Measurements from ENCODE around the gene TMC1.

Gene TMC1

DNA sequence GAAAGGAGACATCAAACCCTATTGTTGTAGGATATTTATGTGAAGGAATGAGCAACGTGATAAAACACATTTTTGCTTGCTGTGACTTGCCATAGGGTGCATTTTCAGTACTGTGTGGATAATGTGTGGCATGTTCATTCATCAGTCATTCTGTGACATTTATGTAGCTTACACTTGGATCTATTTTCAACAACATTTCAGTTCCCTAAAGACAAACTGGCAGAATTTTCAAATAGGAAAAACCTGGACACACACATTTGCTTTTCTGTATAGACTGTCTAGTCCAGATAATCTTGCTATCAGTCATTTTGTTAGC, 127.7 kb downstream of the TMC1 start:
- ATAC-seq (replicated peaks; ENCODE audit: extremely low read depth, poor library complexity, severe bottlenecking) (no peak), DNase-seq (ENCODE audit: low spot score in 2 of 2) (no peak)
- H3K27ac Mint-ChIP-seq (ENCODE audit: low read depth), result no peak overlapping the region
- H3K27me3 Mint-ChIP-seq, result peaks cover 11% of the 10 kb centered on the region
- no peaks in the 10 kb centered on the region for H3K9me3 Mint-ChIP-seq
- no peaks in the 10 kb centered on the region for H3K4me1 Mint-ChIP-seq
- no peaks in the 10 kb centered on the region for H3K36me3 Mint-ChIP-seq (ENCODE audit: insufficient read depth)
- H3K4me3 Mint-ChIP-seq, result no peak overlapping the region

DNA sequence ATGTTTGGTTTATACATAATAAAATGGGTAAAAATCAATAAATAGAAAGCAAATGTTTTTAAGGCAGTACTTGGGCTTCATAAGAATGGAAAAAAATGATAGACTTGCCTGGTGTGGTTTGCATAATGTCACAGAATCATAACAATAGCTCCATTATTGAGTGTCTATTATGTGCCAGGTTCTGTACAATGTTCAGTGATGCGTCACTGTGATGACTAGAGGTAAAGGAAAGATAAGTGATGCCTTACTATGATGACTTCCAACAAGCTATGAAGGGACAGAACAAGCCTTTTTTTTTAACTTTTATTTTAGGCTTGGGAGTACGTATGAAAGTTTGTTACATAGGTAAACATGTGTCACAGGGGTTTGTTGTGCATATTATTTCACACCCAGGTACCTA, 128.8 kb downstream of the TMC1 start:
- Mint-ChIP-seq H3K9me3 (no peaks in the 10 kb centered on the region), H3K4me3 (no peak overlapping the region), H3K36me3 (ENCODE audit: insufficient read depth) (no peaks in the 10 kb centered on the region), H3K4me1 (no peaks in the 10 kb centered on the region), H3K27me3 (peaks cover 11% of the 10 kb centered on the region), H3K27ac (ENCODE audit: low read depth) (no peak overlapping the region)
- ATAC-seq (replicated peaks; ENCODE audit: extremely low read depth, poor library complexity, severe bottlenecking) (no peak), DNase-seq (ENCODE audit: low spot score in 2 of 2) (no peak)

DNA sequence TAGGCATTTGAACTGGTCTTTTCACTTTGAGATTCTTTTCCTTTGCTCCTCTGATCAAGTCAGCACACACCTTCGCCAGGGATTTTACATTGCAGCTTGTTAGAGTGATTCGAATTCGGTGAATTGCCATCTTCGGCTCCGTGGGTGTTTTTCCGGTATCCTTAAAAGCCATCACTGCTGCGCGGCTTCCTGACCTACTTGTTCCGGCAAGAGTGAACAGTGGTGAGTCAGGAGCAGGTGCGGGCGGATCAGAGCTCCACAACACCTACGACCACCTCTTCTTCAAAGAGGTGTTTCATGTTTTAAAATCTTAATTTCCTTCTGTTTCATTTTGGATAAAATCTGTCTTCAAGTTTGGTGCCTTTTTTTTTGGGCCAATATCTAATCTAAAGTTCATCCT, 134.6 kb downstream of the TMC1 start:
- H3K36me3 Mint-ChIP-seq (ENCODE audit: insufficient read depth), result no peaks in the 10 kb centered on the region

DNA sequence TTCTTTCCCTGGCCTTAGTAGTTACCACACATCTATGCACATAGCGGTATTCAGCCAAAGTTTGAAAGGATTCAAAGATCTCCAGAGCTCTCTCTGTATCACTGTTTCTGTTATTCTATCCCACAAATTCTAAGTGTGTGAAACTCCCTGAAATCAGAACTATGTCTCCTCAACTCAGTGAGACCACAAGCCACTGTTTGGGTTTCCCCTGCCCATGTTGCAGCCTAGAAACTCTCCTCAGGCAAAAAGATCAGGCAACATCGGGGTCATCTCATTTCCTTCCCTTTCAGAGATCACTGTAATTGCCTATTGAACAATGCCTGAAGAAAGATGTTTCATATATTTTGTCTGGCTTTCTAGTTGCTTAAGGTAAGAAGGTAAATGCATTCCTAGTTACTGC, 135.6 kb downstream of the TMC1 start:
- H3K27ac Mint-ChIP-seq (ENCODE audit: low read depth), result no peak overlapping the region
- H3K36me3 Mint-ChIP-seq (ENCODE audit: insufficient read depth), result no peaks in the 10 kb centered on the region
- ATAC-seq (replicated peaks; ENCODE audit: extremely low read depth, poor library complexity, severe bottlenecking) (no peak), DNase-seq (ENCODE audit: low spot score in 2 of 2) (no peak)
- no peaks in the 10 kb centered on the region for H3K9me3 Mint-ChIP-seq
- H3K27me3 Mint-ChIP-seq, result peaks cover 20% of the 10 kb centered on the region
- no peaks in the 10 kb centered on the region for H3K4me1 Mint-ChIP-seq
- H3K4me3 Mint-ChIP-seq, result no peak overlapping the region

More for the DNA sequence above, 134.6 kb downstream of the TMC1 start:
- peaks cover 30% of the 10 kb centered on the region for H3K27me3 Mint-ChIP-seq
- no peak overlapping the region for H3K27ac Mint-ChIP-seq (ENCODE audit: low read depth)
- H3K4me1 Mint-ChIP-seq, result no peaks in the 10 kb centered on the region
- no peak for ATAC-seq (replicated peaks; ENCODE audit: extremely low read depth, poor library complexity, severe bottlenecking)
- DNase-seq (ENCODE audit: low spot score in 2 of 2), result no peak
- H3K9me3 Mint-ChIP-seq, result no peaks in the 10 kb centered on the region
- H3K4me3 Mint-ChIP-seq, result no peak overlapping the region

DNA sequence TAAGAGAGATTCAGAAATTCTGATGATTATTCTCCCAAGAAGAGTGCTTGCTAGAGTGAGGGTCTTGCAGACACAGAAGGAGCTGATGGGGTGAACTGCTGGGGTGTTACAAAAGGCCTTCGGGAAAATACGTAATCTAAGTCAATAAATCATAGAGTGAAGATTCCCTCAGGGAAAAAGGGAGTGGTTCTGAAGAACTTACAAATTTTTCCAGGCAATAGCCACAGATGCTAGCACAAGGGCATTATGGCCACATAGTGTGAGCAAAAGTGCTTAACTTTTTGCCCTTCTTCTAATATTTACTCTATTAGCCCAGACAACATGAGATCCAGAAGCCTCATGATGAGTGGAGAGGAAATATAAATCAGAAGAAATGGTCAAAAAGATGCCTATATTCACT, 137.3 kb downstream of the TMC1 start:
- DNase-seq (ENCODE audit: low spot score in 2 of 2) (no peak), ATAC-seq (replicated peaks; ENCODE audit: extremely low read depth, poor library complexity, severe bottlenecking) (no peak)
- Mint-ChIP-seq H3K9me3 (no peaks in the 10 kb centered on the region), H3K4me1 (no peaks in the 10 kb centered on the region), H3K4me3 (no peak overlapping the region), H3K27me3 (peaks cover 19% of the 10 kb centered on the region), H3K27ac (ENCODE audit: low read depth) (no peak overlapping the region), H3K36me3 (ENCODE audit: insufficient read depth) (no peaks in the 10 kb centered on the region)

DNA sequence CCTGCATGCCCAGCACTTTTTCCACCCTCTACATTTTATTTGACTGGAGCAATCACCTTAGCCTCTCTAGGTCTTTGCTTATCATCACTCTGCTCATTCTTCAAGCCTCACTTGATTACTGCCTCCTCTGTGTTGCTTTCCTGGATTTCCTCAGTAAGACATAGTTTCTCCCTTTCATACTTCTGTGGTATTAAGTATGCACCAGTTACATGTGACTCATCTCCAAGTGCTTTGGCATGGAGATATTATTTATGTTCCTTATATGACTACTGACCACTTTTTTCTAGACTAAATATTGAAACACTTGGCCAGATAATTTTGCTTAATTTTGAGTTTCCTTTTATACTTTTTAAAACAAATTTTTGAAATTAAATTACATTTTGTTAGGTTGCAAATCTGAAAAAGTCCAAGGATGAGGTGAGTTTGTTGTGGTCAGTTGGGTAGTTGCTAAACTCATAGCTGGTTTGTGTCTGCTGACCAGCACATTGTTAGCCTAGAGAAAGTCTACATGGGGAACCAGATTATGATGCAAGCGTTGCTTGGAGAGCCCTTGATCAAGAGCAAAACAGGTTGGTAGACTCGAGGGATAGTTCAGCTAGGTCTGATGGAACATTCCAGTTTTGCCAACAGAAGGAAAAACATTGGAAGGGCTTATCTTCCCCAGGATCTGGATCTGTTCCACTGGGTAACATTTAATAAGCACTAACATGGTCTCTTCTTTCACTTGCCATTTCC, 140.2 kb downstream of the TMC1 start:
- H3K4me3 Mint-ChIP-seq, result no peak overlapping the region
- H3K36me3 Mint-ChIP-seq (ENCODE audit: insufficient read depth), result no peaks in the 10 kb centered on the region
- no peak for ATAC-seq (replicated peaks; ENCODE audit: extremely low read depth, poor library complexity, severe bottlenecking)
- no peak for DNase-seq (ENCODE audit: low spot score in 2 of 2)
- H3K27ac Mint-ChIP-seq (ENCODE audit: low read depth), result no peak overlapping the region
- no peaks in the 10 kb centered on the region for H3K4me1 Mint-ChIP-seq
- no peaks in the 10 kb centered on the region for H3K9me3 Mint-ChIP-seq
- H3K27me3 Mint-ChIP-seq, result peaks cover 19% of the 10 kb centered on the region

DNA sequence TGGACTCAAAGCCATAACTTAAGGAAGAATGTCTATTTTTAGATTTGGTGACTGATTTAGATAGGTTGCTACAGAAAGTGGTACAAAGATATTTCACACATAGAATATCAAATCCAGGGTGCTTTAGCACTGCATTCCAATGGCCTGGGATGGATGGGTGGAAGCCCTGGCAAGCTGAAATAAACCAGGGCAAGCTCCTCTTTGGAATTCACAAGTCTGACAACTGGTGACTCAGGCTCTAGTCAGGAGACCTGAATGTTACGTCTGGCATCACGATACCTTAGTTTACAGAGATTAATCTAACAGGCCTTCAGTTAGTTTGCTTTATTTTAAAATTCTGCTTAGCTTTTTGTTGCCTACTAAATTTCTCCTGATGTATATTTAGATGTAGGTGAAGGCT, 144.0 kb downstream of the TMC1 start:
- H3K27ac Mint-ChIP-seq (ENCODE audit: low read depth), result no peak overlapping the region
- no peak for DNase-seq (ENCODE audit: low spot score in 2 of 2)
- no peak overlapping the region for H3K4me3 Mint-ChIP-seq
- no peak for ATAC-seq (replicated peaks; ENCODE audit: extremely low read depth, poor library complexity, severe bottlenecking)
- H3K36me3 Mint-ChIP-seq (ENCODE audit: insufficient read depth), result no peaks in the 10 kb centered on the region
- H3K27me3 Mint-ChIP-seq, result peaks cover 17% of the 10 kb centered on the region
- H3K9me3 Mint-ChIP-seq, result no peaks in the 10 kb centered on the region
- no peaks in the 10 kb centered on the region for H3K4me1 Mint-ChIP-seq

DNA sequence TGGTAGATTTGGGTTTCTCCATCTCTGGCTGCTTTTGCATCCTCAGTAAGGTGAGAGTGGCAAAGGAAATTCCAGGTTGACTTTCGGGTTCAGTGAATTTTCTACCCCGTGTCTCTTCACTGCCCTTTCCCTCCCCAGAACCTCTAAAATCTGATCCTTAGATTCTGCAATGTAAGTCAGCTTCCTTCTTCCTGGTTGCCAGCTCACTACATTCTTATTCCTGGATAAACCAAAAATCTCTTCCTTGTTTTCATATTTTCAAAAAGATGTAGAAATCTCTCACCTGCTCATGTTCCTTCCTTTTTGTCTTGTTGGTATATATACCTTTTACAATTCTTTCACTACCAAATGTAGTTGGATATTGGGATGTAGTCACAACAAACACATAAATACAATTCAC, 145.8 kb downstream of the TMC1 start:
- DNase-seq (ENCODE audit: low spot score in 2 of 2), result no peak
- H3K9me3 Mint-ChIP-seq, result no peaks in the 10 kb centered on the region
- no peak overlapping the region for H3K4me3 Mint-ChIP-seq
- ATAC-seq (replicated peaks; ENCODE audit: extremely low read depth, poor library complexity, severe bottlenecking), result no peak
- peaks cover 17% of the 10 kb centered on the region for H3K27me3 Mint-ChIP-seq
- no peaks in the 10 kb centered on the region for H3K36me3 Mint-ChIP-seq (ENCODE audit: insufficient read depth)
- no peaks in the 10 kb centered on the region for H3K4me1 Mint-ChIP-seq
- H3K27ac Mint-ChIP-seq (ENCODE audit: low read depth), result no peak overlapping the region

DNA sequence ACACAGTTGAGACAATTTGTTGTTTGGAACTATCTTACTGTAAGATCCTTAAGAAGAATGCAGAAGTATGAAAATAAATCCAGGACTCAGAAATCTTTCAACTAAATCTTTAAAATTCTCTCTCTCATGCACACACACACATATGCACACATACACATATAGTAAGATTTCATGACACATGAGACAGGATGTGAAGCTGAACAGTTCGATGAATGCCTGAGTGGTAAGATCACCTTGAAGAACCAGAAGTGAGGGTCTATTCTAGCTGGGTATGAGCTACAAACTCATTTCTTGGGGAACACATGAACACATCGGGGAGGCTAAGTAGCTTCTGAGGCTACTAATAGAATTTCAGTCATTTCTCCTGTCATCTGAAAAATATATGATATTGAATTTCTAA, 153.6 kb downstream of the TMC1 start:
- no peaks in the 10 kb centered on the region for H3K4me1 Mint-ChIP-seq
- no peak for ATAC-seq (replicated peaks; ENCODE audit: extremely low read depth, poor library complexity, severe bottlenecking)
- no peak overlapping the region for H3K27ac Mint-ChIP-seq (ENCODE audit: low read depth)
- H3K27me3 Mint-ChIP-seq, result no peaks in the 10 kb centered on the region
- no peak overlapping the region for H3K4me3 Mint-ChIP-seq
- H3K36me3 Mint-ChIP-seq (ENCODE audit: insufficient read depth), result no peaks in the 10 kb centered on the region
- DNase-seq (ENCODE audit: low spot score in 2 of 2), result no peak
- no peaks in the 10 kb centered on the region for H3K9me3 Mint-ChIP-seq

DNA sequence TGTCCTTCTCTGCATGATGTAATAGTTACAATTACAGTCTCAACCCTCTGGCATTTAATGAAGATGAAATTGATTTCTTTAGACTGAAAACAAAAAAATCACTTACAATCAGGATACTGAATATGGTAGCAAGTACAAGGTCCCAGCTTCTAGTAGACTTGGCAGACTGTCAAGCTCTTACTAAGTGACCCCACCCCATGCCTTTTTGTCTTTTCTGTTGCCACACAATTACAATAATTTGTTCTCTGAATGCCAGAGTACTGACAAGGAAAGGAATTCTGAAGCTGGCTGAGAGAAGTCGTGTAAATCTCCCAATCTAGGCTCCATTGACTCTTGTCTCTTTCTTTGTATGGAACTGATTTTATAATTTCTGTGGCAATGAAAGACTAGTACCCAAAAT, 154.2 kb downstream of the TMC1 start:
- no peak for ATAC-seq (replicated peaks; ENCODE audit: extremely low read depth, poor library complexity, severe bottlenecking)
- DNase-seq (ENCODE audit: low spot score in 2 of 2), result no peak
- no peaks in the 10 kb centered on the region for H3K9me3 Mint-ChIP-seq
- no peaks in the 10 kb centered on the region for H3K4me1 Mint-ChIP-seq
- no peaks in the 10 kb centered on the region for H3K27me3 Mint-ChIP-seq
- H3K4me3 Mint-ChIP-seq, result no peak overlapping the region
- no peaks in the 10 kb centered on the region for H3K36me3 Mint-ChIP-seq (ENCODE audit: insufficient read depth)
- H3K27ac Mint-ChIP-seq (ENCODE audit: low read depth), result no peak overlapping the region

DNA sequence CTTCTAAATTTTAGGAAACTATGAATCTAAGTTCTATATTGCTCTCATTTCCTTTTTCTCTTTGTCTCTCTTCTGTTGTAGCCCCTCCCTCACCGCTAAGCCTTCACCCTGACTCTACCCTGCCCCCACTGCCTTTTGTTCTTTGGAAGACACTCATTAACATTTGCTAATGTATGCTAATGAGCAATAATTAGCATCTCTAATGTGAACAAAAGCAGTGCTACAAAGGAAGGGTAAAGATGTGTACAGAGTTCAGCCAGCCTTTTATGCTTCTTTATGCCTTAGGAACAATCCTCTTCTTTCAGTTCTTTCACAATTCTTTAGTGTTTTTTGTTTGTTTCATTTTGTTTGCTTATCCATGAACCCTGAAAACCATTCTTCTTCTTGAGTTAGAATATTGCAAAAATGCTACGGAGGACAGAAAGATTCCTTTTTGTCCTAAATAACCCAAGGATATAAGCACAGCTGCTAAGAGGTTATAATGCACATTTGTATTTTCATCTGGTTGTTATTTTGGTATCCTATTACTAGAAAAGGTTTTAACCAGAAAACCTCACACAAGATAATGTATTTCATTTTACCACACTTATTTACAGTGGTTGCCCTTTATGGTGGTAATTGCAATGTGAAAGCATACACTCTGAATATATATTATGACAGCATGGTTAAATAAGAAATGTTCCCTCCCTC, 159.3 kb downstream of the TMC1 start:
- H3K27me3 Mint-ChIP-seq, result peaks cover 7% of the 10 kb centered on the region
- no peaks in the 10 kb centered on the region for H3K4me1 Mint-ChIP-seq
- no peak overlapping the region for H3K4me3 Mint-ChIP-seq
- H3K27ac Mint-ChIP-seq (ENCODE audit: low read depth), result no peak overlapping the region
- H3K36me3 Mint-ChIP-seq (ENCODE audit: insufficient read depth), result no peaks in the 10 kb centered on the region
- ATAC-seq (replicated peaks; ENCODE audit: extremely low read depth, poor library complexity, severe bottlenecking), result no peak
- H3K9me3 Mint-ChIP-seq, result no peaks in the 10 kb centered on the region
- no peak for DNase-seq (ENCODE audit: low spot score in 2 of 2)

DNA sequence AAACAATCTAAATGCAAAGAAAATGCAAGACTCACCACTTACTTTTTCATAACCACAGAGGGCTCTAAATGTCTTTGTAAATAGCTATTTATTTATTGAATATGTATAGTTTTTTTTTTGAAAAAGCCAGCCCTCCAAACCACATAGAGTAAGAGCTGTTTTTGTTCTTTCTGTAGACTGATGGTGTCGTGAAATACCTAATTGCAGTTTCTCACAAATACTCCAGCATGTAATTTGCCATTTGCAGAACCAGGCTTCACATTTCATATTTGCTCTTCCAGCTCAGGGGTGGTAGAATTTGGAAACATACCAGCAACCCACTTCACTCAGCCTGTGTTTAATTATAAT, 159.8 kb downstream of the TMC1 start:
- ATAC-seq (replicated peaks; ENCODE audit: extremely low read depth, poor library complexity, severe bottlenecking), result no peak
- no peaks in the 10 kb centered on the region for H3K36me3 Mint-ChIP-seq (ENCODE audit: insufficient read depth)
- H3K9me3 Mint-ChIP-seq, result no peaks in the 10 kb centered on the region
- H3K27me3 Mint-ChIP-seq, result peaks cover 7% of the 10 kb centered on the region
- DNase-seq (ENCODE audit: low spot score in 2 of 2), result no peak
- no peak overlapping the region for H3K4me3 Mint-ChIP-seq
- H3K27ac Mint-ChIP-seq (ENCODE audit: low read depth), result no peak overlapping the region
- no peaks in the 10 kb centered on the region for H3K4me1 Mint-ChIP-seq

DNA sequence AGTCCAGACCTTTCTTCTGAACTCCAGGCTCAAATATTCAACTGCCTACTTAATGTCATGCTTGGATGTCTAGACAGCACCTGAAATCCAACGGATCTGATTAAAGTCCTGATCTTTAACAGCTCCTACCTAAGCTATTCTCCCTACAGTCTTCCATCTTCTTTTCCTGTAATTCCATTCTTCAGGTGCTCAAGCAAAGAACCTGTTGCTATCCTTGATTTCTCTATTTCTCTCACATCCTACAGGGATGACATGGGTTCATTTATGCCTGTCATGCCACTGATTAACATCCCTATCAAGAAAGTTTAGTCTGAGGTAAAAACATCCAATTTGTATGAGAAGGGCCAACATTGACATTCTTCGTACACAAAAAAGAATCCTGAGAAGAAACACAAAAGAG, 163.2 kb downstream of the TMC1 start:
- Mint-ChIP-seq H3K4me1 (no peaks in the 10 kb centered on the region), H3K4me3 (no peak overlapping the region), H3K36me3 (ENCODE audit: insufficient read depth) (no peaks in the 10 kb centered on the region), H3K27ac (ENCODE audit: low read depth) (no peak overlapping the region), H3K27me3 (peaks cover 7% of the 10 kb centered on the region), H3K9me3 (no peaks in the 10 kb centered on the region)
- DNase-seq (ENCODE audit: low spot score in 2 of 2) (no peak), ATAC-seq (replicated peaks; ENCODE audit: extremely low read depth, poor library complexity, severe bottlenecking) (no peak)
